Sciatic nerve (tissue), 2 donors: ENCODE results near the gene WASHC4. TPM values are rescaled to one million over a fixed set of nuclear protein-coding genes. Genes with fewer than 3 reads are reported as not detected.
"Not testable (repeated sequence)": the region's sequence is repeated elsewhere in the genome, so short reads cannot be mapped to it uniquely, and the experiment has no call there.

Experiments
- ATAC-seq: fragments of 200-7000 bp; cut with Tn5 transposase; one replicate; pipeline ENCODE4 v1.9.1; 2020; ENCODE audit warnings: mild to moderate bottlenecking, moderate library complexity
- DNase-seq: peaks from one replicate; pipeline ENCODE4 v3.0.0-alpha.2; 2020; ENCODE audit warnings: low spot score
- intact Hi-C: fragments of 100-400 bp; cut with DNase I; formaldehyde crosslinking; loops from one replicate; pipeline ENCODE4 v1.14.2; 2022
- total RNA-seq: library from RNA; stranded (reverse); fragmentation: NEBNext Ultra II Directional; extraction: Animal tissue kit (Norgen Biotek cat#: 25700); gene quantifications from one replicate; pipeline ENCODE4 v1.2.1, GENCODE V29; 2021
- donor health status: DM: no; HTN: no; CAD: no.
- donor health status: DM: no; HTN: no; CAD: no.

The WASHC4 gene
- total RNA-seq, 1 donor from 2014 or later = 78.4 TPM

DNA sequence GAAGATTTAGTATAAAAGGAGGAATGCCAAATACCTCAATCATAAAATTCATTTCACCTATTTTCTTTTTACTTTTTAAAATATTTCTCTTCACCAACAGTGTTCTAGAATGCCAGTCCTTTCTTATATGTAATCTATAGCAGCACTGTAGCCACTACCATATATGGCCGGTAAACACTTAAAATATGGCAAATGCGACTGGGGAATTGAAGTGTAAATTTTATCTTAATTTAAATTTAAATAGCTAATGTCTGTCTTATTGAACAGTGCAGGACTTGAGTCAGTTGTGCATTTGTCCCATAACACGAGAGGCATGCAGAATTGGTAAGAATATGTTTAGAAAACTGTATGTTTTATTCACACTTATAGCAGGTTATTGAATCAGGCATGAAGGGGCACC is 50.1 kb downstream of the WASHC4 start:
- DNase-seq (no peak), ATAC-seq (no peak)
- intact Hi-C loops = no loop called here

DNA sequence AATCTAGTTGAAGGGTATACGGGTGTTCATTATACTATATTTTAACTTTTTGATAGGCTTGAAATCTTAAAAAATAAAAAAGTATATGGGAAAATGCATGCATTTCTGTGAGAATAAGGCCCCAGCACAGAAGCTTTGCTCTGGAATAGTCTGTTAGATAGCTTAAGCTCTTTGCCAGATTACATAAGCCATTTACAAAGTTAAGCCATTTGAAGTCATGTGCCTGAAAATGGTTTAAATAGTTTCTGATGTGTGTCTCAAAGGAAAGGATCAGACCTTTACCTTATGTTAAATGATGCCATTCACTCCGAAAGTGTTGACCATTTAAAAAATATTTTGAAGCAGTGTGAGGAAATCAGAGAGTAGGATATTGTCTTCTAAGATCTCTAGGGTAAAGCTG is 51.3 kb downstream of the WASHC4 start:
- no peak for DNase-seq
- no peak for ATAC-seq
- intact Hi-C loops = no loop called here

DNA sequence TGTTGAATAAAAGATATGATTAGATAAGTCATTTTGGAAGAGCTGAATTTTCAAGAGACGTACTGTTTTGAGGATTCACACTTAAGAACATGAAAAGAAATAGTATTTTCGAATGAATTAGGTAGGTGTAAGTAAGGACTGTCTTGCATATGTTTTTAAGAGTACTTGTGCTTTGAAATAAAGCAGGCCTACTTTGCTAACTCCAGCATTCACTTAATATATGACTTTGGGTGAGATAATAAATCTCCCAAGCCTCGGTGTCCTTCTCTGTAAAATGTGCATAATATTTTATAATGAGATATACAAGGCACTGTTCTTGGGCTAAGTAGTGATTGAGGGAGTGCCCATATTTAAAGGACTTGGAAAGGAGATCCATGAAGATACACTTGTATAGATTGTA is 54.6 kb downstream of the WASHC4 start:
- intact Hi-C loops = no loop called here
- no peak for ATAC-seq

DNA sequence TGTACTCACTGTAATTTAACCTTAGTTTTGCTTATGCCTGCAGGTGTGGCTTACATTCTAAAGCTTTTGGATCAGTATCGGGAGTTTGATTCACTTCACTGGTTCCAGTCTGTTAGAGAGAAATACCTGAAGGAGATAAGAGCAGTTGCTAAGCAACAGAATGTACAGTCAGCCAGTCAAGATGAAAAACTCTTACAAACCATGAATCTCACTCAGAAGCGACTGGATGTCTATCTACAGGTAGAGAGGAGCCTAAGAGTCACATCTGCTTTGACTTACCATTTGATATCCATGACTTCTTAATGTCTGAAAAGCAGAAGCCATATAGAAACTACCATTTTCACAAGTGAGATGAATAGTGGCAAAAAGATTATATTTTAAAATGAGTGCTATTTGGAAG is 56.5 kb downstream of the WASHC4 start:
- no peak for DNase-seq
- ATAC-seq = no peak
- intact Hi-C loops = no loop called here

More for the DNA sequence above, 54.6 kb downstream of the WASHC4 start:
- no peak for DNase-seq

DNA sequence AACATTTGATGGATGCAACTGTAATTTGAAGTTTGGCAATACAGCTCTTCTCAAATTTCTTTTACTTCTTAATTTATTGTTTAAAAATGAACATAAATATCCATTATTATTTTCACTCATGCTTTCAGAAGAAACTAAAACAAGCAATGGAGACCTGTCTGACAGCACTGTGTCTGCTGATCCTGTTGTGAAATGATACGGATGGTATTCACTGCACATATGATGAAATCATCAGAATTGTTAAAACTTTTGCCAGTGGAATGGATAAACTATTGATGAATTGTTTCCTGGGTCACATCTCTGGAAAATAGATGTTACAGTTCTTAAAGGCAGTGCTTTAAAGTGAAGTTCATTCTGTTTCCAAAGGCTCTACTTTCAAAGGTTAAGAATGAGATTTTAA is 59.2 kb downstream of the WASHC4 start:
- intact Hi-C loops = no loop called here
- DNase-seq (no peak), ATAC-seq (no peak)

DNA sequence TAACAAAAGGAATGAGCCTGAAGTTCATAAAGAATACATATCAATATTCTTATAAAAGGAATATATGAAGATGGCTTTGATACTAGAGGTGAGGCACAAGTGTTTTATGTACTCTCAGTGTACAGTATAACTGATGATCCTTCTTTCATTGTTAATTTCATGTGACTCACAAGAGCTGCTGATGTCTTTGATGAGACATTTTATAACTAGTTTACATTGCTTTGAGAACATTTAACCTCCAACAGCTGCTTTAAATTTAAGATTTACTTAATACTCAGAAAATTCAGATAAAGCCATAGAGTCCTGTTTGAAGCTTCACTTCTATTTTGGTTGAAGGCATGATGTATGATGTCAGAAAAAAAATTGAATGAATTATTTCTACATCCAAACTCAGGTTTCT is 59.8 kb downstream of the WASHC4 start:
- DNase-seq (no peak), ATAC-seq (no peak)
- intact Hi-C loops = no loop called here

DNA sequence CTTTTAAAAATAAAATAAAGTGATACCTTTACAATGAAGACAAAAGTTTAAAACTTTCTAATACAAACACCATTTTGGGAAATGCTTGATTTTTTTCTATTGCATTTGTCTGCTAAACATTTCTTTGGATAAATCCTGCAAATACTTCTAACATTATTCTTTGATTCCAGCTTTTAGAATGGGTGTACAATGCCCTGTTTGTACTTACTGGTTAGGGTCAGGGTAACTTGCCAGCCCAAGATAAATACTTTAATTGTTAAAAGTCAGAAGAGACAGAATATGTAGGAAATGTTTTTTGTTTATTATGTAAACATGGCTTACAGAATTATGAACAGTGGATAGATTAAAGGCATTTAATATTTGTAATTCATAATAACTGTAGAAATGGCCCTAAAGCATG is 60.5 kb downstream of the WASHC4 start:
- DNase-seq (no peak), ATAC-seq (no peak)
- intact Hi-C loops = no loop called here

DNA sequence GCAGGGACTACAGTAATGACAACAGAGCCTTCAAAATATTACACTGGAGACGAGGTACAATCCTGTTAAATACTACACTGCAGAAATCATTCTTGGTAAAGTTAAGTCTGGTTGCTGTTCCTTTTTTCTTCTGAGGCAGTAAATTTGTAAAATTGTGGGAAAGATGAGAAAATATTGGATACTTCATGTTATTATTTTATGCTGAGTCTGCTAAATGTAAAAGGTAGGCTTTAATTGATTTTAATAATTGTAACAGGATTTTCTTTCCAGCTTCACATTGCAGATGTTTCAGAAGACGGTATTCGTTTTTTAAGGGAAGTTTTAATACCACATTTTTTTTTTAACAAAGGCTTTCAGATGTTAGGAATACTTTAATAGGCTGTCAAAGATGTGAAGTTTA is 62.6 kb downstream of the WASHC4 start:
- ATAC-seq = no peak
- no peak for DNase-seq
- intact Hi-C loops = no loop called here

DNA sequence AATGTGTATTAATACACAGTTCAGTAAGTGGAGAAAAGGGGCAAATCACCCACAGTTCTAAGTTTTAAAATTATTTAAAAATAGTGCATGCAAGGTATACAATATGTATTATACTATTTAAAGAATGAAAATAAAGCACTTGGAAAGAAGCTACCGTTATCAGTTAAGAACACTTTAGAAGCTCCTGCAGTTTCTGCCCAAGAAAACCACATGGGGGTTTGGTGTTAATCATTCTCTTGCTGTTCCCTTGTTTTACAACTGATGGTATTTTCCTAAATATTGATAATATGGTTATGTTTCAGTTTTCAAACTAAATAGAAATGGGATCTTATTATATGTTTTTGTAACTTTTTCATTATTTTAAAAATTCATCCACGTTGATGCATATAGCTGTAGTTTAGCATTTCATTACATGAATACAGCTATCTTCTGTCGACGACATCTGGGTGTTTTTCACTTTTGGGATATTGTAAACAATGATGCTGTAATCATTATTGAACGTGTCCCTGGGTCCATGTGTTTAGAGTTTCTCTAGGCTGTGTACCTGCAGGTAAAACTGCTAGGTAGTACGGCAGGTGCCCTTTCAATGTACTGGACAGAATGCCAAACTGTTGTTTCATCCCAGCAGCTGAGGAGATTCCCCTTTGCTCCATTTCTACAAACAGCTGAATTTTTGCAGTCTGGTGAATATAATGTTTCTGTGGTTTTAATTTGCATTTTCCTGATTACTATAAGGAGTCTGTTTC is 64.3 kb downstream of the WASHC4 start:
- intact Hi-C loops = no loop called here
- DNase-seq (no peak), ATAC-seq (no peak)

DNA sequence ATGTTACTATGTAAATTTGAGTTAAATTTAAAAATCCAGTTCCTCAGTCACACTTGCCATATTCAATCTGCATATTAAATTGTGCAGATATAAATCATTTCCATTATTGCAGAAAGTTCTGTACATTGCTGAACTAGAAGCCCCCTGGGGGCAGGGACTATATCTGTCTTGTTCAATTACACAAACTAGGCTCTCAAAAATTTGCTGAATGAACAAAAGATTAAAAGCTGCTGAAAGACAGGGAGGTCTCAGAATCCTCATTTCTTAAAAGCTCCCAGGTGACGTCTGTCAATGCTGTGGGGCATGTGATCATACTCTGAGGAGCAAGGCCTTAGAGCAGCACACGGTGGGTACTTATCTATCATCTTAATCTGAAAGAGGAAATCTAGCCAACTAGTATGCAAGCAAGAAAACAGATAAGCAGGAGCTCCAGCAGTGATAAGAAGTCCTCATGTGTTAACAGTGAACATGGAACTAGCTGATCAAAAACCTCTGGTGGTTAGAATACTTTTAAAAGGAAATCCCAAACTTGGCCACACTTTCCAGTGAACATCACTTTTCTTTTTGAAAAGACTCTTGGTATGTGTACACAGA is 68.0 kb downstream of the WASHC4 start:
- no peak for ATAC-seq
- intact Hi-C loops = no loop called here
- DNase-seq = no peak

DNA sequence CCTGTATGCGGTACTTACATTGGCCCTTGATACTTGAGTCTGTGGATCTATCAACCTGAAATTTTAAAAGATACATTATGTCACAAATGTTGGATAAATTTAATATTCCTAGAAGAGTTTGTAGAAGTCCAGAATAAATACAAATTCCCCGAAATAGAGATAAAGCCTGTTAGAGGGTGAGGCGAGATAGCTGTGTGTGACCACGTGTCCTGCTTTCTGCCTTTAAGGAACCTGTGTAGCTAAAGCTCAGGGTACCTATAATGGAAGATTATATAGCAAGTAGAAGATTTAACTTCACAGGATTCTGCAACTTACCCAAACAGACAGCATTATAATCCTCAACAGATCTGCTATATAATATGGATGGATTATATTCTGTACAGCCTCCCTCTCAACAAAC is 69.7 kb downstream of the WASHC4 start:
- DNase-seq = no peak
- intact Hi-C loops = no loop called here
- no peak for ATAC-seq

DNA sequence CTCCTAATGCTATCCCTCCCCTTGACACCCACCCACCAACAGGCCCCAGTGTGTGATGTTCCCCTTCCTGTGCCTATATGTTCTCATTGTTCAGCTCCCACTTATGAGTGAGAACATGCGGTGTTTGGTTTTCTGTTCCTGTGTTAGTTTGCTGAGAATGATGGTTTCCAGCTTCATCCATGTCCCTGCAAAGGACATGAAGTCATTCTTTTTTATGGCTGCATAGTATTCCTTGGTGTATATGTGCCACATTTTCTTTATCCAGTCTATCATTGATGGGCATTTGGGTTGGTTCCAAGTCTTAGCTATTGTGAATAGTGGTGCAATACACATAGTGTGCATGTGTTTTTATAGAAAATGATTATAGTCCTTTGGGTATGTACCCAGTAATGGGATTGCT is 71.6 kb downstream of the WASHC4 start:
- ATAC-seq, DNase-seq, intact Hi-C loops: not testable (repeated sequence)

DNA sequence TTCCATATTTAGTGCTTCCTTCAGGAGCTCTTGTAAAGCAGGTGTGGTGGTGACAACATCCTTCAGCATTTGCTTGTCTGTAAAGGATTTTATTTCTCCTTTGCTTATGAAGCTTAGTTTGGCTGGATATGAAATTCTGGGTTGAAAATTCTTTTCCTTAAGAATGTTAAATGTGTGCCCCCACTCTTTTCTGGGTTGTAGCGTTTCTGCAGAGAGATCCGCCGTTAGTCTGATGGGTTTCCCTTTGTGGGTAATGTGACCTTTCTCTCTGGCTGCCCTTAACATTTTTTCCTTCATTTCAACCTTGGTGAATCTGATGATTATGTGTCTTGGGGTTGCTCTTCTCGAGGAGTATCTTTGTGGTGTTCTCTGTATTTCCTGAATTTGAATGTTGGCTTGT is 75.9 kb downstream of the WASHC4 start:
- DNase-seq, intact Hi-C loops, ATAC-seq: not testable (repeated sequence)

DNA sequence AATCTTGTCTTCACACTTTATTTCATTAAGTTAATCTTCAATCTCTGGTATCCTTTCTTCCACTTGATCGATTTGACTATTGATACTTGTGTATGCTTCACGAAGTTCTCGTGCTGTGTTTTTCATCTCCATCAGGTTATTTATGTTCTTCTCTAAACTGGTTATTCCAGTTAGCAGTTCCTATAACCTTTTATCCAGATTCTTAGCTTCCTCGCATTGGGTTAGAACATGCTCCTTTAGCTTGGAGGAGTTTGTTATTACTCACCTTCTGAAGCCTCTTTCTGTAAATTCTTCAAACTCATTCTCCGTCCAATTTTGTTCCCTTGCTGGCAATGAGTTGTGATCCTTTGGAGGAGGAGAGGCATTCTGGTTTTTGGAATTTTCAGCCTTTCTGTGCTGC is 76.4 kb downstream of the WASHC4 start:
- intact Hi-C loops, ATAC-seq, DNase-seq: not testable (repeated sequence)

DNA sequence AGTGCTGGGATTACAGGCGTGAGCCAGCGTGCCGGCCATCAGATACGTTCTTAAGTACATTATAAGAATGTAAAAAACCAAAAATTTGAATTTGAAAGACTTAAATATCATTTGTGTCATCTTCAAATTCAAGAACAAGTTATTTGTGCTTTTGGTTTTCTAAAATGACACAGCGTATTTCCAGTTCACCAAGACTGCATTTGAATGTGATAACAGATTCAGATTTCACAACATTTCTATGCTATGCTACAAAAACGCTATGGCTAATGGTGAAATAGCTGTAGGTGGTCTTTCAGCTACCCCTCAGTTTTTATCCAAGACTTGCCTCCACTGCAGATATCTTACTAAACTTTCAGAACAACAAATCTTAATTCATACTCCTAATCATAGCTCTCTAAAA is 81.8 kb downstream of the WASHC4 start:
- ATAC-seq (no peak), DNase-seq (no peak)
- intact Hi-C loops = no loop called here

DNA sequence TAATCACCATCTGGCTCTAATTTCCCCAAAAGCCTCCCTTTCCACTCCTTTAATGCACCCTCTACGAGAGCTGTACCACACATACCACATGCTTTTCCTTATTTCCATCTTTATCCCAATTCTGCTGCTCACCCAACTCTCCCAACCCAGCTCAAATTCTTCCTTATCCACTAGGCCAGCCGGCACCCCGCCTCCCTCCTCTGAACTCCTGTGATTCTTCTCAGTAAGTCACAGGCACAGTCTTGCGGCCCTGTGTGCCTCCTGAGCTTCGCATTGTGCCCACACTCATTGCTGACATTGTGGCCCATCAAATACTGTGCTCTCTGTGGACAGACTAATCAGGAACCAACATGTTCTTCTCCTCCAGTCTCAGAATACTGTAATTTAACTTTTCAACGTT is 83.0 kb downstream of the WASHC4 start:
- no peak for DNase-seq
- intact Hi-C loops = no loop called here
- ATAC-seq = no peak

DNA sequence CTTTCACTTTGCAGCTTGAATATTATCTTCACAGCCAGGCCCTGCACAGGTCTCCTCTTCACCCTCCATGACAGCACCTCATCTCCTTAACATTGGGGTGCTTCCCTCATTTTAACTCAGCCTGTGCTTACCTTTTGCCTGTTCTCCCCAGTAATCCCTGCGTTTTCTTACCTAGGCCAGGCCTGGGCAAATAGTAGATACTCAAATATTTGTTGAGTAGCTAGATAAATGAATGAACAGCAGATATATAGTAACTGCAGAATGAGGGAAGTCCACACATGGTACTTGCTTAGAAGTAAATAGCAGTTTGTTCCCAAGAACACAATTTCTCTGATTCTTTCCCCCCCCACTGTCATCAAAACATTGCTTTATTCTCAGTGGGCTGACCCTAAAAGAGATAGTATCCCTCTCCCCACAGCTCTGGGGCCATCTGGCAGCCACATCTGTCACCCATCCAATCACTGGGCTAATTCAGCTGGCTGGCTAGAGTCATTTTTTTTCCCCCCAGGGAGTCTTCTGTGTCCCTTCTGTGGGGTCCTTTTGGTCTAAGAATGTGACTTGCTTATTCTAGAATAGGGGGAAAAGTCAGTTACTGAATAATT is 85.2 kb downstream of the WASHC4 start:
- ATAC-seq = no peak

DNA sequence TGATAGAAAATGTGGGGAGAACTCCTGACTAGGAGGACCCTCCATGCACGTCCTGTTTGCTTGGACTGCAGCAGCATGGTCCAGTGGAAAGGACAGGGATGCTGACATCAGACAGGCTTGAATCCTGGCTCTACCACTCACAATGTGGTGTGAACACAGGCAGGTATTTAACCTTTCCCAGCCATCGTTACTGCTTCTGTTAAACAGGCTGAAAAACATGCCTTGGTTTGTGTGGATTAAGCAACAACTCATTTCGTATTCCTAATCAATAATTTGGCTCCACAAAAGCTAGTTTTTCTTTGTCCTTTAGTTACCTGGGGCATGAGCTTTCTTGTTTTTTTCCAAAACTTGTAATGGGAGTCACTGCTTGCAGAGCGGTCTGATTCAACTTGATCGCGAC is 87.4 kb downstream of the WASHC4 start:
- DNase-seq (no peak), ATAC-seq (no peak)
- intact Hi-C loops = no loop called here

More for the DNA sequence above, 85.2 kb downstream of the WASHC4 start:
- no peak for DNase-seq
- intact Hi-C loops = no loop called here

DNA sequence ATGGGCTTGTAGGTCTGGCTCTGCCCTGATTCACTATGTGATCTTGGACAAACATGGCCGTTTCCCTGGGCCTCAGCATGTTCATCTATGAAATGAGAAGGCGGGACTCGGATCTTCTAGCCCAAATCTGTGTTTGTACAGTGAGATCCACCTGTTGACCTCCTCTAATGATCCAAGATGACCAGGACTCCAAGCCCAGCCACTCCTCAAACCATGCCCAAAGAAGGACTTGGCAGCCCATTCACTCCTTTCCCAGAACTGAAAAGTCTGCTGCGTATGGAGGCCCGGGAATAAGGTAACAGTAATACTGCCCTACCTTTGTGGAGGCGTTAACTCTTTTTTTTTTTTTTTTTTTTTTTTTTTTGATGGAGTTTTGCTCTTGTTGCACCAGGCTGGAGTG is 88.6 kb downstream of the WASHC4 start:
- DNase-seq (no peak), ATAC-seq (no peak)
- intact Hi-C loops = no loop called here

DNA sequence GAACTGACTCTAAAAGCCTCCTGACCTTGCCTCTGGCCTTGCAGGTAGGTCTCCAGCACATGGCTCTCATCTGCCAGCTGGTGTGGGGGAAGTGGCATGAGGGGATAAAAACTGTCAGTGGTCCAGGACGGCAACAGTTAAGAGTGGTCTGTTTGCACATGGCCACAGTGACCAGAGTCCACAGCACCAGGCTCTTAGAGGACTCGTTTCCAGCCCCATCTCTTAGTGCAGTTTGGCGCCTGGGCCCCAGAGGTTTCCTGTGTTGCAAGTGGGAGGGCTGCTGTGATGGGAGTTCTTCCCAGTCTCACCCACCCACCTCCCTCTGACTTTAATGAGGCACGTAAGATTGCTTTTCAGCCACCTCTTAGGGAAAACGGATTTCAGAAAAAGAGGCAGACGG is 91.4 kb downstream of the WASHC4 start:
- DNase-seq (no peak), ATAC-seq (no peak)
- intact Hi-C loops = no loop called here

DNA sequence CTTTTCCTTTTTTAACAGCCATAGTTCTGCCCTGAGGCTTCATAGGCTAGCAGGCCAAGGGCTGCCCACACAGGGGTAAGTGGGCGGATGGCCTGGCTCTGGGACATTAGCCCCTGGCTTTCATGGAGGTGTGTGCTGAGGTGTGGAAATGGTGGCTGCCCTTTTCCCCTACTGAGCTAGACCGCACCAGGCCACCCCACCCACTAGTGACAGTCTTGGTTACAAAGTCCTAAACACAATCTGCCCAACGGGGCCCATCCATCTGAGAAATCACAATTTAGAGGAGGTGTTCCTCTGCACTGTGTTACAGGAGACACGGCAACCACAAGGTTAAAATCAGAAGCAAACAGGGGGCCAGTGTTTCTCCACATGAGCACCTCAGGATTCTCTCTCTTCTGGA is 92.9 kb downstream of the WASHC4 start:
- DNase-seq = no peak
- ATAC-seq = no peak
- intact Hi-C loops = no loop called here
